Right lobe of liver (tissue), 4 donors: Measurements from ENCODE around the gene USP48.

ENCODE experiments used
- POLR2A ChIP-seq: fragments of 450-650 bp; IDR thresholded peaks from one replicate; pipeline ENCODE4 v1.6.1; 2017; ENCODE audit warnings: antibody characterized with exemption, mild to moderate bottlenecking
- TF ChIP-seq, protein P1 (sequence below), 4 donors: fragments of 200-600 bp in 3 of 4; fragments of 450-650 bp in 1 of 4; IDR thresholded peaks; one replicate each; pipeline versions ENCODE4 v1.5.1 to v1.8.0; 2016 to 2022; ENCODE audit warnings: antibody characterized with exemption in 4 of 4, mild to moderate bottlenecking in 2 of 4
- donor health status: DM: no; HTN: no; CAD: no.
- donor health status: DM: no; HTN: no; CAD: no.
- donor health status: DM: no; HTN: yes; CAD: no.

DNA sequence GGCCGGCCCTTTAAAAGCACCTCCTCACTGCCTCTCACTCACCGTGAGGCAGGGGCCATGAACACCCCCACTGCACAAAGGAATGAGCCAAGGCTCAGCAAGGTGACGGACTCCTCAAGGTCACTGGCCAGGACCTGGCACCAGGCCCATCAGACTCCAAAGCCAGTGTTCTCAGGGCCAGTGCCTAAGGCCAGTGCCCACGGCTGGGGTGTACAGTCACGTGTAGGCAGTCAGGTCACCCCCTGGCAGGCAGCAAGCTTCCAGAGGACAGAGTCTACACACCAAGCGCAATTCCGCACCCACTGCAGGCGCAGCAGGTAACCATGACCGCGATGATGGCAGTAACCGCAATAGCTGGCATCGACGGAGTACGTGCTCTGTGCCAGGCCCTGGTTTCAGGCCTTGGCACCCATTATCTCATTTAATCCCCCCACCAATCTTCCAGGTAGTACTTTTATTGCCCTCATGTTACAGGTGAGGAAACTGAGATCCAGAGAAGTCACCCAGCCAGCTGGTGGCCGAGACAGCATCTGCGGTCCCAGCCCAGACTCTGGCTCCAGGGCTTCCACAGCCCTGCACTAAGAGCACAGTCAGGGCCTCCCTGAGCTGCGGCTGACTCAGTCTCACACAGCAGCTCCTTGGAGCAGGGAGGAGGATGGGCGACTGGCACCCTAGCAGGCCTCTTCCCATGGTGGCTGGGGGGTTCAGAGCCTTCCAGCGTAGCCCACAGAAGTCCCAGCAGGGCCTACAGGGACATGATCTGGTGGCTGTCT lies 140.8 kb downstream of the USP48 start:
- TF ChIP-seq, protein P1, sequence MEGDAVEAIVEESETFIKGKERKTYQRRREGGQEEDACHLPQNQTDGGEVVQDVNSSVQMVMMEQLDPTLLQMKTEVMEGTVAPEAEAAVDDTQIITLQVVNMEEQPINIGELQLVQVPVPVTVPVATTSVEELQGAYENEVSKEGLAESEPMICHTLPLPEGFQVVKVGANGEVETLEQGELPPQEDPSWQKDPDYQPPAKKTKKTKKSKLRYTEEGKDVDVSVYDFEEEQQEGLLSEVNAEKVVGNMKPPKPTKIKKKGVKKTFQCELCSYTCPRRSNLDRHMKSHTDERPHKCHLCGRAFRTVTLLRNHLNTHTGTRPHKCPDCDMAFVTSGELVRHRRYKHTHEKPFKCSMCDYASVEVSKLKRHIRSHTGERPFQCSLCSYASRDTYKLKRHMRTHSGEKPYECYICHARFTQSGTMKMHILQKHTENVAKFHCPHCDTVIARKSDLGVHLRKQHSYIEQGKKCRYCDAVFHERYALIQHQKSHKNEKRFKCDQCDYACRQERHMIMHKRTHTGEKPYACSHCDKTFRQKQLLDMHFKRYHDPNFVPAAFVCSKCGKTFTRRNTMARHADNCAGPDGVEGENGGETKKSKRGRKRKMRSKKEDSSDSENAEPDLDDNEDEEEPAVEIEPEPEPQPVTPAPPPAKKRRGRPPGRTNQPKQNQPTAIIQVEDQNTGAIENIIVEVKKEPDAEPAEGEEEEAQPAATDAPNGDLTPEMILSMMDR (IDR thresholded peaks at IDR 0.05): no peak
- TF ChIP-seq POLR2A: no peak
